K562 (cell line): ENCODE data around the gene FGF12. TPM values are rescaled to one million over a fixed set of nuclear protein-coding genes. Genes with fewer than 3 reads are reported as not detected.

ENCODE experiments used
- TCF7 ChIP-seq: sonication (generic); IDR thresholded peaks from 2 replicates; pipeline ENCODE4 v1.6.1; 2016; ENCODE audit warnings: antibody characterized with exemption, borderline replicate concordance
- ZFP91 ChIP-seq: sonication (generic); formaldehyde crosslinking; IDR thresholded peaks from 2 replicates; pipeline ENCODE4 v1.8.0; 2022; ENCODE audit warnings: mild to moderate bottlenecking, missing genetic modification reagents
- polyA plus RNA-seq, 8 experiments: library from polyadenylated mRNA; depleted of rRNA in 4 of 8; stranded (reverse) in 5 of 8; unstranded in 3 of 8; fragments of >200 nt; fragmentation: Nextera tagmentation in 2 of 8; fragmentation: Illumina TruSeq in 1 of 8; extraction: Ambion mirVana in 2 of 8; extraction: Trizol in 1 of 8; gene quantifications; 2 replicates each; pipeline versions ENCODE4 v1.2.1 to v1.2.3, GENCODE V29; 2011 to 2014; ENCODE audit warnings: inconsistent platforms in 1 of 8, missing spikeins in 1 of 8
- total RNA-seq, 7 experiments: library from RNA; depleted of rRNA in 6 of 7; stranded (reverse); fragments of >200 nt in 6 of 7; fragmentation: Illumina TruSeq in 2 of 7; extraction: Trizol in 2 of 7; gene quantifications; 2 replicates each; pipeline versions ENCODE4 v1.2.1 to v1.2.3, GENCODE V29; 2011 to 2021; ENCODE audit warnings: low replicate concordance in 1 of 7
- TF ChIP-seq, protein P1 (sequence below), 2 experiments: fragments of 450-650 bp; formaldehyde crosslinking in 1 of 2; IDR thresholded peaks; 2 replicates each; pipeline versions ENCODE4 v1.4.0 to v1.6.1; 2014 to 2020; ENCODE audit warnings: mild to moderate bottlenecking in 2 of 2, borderline replicate concordance in 1 of 2, low read depth in 1 of 2

Gene FGF12
- total and polyA plus RNA-seq, 9 of the 15 experiments (the other 6 are each of a cell fraction or from before 2014, with no cell fraction given), result not detected

DNA sequence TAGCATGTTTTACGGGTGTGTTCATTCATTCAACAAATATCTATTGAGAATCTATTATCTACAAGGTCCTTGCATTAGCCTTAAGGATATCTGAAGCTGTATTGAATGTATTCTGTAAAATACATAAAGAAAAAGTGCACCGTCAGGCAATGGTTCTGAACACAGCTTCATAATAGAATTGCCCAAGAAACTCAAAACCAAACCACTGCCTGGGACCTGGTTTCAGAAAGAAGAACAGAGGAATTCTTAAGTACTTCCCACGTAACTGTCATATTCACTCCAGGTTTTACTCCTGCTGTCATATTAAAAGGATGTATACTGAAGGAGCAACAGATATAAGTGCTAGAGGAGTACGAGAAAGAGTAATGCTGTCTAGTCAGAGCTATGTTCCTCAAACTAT, 115.9 kb downstream of the FGF12 start (continued):
- TF ChIP-seq, protein P1, sequence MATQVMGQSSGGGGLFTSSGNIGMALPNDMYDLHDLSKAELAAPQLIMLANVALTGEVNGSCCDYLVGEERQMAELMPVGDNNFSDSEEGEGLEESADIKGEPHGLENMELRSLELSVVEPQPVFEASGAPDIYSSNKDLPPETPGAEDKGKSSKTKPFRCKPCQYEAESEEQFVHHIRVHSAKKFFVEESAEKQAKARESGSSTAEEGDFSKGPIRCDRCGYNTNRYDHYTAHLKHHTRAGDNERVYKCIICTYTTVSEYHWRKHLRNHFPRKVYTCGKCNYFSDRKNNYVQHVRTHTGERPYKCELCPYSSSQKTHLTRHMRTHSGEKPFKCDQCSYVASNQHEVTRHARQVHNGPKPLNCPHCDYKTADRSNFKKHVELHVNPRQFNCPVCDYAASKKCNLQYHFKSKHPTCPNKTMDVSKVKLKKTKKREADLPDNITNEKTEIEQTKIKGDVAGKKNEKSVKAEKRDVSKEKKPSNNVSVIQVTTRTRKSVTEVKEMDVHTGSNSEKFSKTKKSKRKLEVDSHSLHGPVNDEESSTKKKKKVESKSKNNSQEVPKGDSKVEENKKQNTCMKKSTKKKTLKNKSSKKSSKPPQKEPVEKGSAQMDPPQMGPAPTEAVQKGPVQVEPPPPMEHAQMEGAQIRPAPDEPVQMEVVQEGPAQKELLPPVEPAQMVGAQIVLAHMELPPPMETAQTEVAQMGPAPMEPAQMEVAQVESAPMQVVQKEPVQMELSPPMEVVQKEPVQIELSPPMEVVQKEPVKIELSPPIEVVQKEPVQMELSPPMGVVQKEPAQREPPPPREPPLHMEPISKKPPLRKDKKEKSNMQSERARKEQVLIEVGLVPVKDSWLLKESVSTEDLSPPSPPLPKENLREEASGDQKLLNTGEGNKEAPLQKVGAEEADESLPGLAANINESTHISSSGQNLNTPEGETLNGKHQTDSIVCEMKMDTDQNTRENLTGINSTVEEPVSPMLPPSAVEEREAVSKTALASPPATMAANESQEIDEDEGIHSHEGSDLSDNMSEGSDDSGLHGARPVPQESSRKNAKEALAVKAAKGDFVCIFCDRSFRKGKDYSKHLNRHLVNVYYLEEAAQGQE (IDR thresholded peaks at IDR 0.05; ENCODE audit: borderline replicate concordance), result no peak
- TF ChIP-seq, protein P1 (CRISPR knock-in tag; IDR thresholded peaks at IDR 0.05; ENCODE audit: low read depth), result no peak
- TF ChIP-seq TCF7, result no peak
- TF ChIP-seq ZFP91, result no peak
